Measurements from ENCODE around the gene WBP11.
A peak's percentile ranks its signal among the peaks of the same experiment; 100 is the strongest.

The WBP11 gene

DNA sequence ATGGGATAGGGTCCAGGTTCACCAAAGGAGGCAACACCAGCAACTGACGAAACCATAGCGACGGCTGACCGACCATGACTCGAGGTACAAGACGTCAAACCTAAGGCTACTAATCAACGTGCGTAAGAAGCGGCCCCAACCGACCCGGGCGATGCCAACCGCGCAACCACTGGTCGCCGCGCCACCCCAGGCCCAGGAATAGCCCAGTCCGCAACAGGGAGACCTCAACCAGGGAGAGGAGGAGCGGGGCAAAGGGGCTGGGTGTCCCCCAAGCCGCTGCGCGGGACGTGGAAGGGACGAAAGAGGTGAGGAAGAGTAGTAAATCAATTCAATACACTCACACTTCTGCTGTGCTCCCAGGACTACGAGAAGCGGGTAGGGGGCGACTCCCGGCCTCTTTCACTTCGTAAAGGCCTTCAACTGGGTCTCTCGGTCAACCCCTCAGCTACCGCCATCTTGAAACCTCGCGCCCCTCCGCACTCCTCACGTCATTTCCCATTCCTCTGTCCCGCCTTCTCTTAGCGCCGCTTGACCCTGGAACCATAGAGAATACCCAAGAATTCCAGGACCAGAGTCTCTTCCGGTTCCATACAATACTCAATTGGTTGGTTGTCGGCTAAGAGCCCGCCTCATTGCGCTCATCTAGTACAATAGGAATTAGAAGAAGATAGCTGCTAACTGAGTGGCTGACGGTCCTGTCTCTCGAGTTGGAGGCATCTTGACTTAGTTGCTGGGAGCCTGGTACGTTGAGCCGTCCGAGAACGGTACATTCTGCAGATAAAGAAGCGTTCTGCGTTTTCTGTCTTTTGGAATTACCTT lies at the start of gene WBP11, which contains the start of gene C12orf60:
Gene WBP11 (minus strand): TSS at position 468 of the 819 bp plus-strand sequence. CDS start 2,095 bp downstream, outside the sequence.
Gene C12orf60 (plus strand): TSS at position 660 of the 819 bp plus-strand sequence. CDS start 19,266 bp downstream, outside the sequence.
- DNase-seq (ENCODE audit: low read depth in 2 of 2): peak; percentile 80 to 82

GRCh38 chr12:14852880-14853279 lies 49.6 kb upstream of the WBP11 start:
- DNase-seq (ENCODE audit: low read depth in 2 of 2): no peak

DNA sequence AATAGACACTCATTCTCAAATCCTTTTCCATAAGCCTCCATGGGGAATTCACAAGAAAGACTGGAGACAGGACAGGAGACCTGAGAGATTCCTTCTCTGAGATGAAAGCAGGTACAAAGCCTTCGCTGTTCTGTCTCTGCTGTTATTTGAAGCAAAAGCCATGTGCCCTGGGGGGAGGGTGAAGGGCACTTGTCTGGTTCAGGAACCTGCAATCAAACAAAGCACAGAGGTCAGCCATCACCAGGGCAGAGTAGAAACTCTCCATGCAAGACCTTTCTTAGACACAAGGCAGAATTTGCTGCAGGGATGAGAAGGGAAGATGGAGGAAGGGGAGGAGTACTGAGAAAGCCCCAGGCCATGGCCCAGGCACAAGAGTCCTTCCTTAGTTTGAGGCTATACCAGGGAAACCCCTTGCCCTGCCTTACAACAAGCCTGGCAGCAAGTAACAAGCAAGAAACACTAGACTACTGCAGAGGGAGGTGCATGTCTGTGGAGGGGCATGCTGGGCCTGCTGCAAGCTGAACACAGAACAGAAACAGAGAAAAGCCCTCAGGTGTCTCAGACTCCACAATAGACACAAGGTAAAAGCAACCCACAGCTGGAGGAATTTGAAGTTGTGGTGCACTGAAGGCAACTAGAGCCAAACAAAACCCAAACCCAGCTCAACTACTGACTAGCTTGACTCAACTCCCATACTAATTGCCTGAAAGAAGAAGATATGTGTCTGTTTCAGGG lies 47.8 kb upstream of the WBP11 start:
- DNase-seq (ENCODE audit: low read depth in 2 of 2): no peak

GRCh38 chr12:14849661-14850060 lies 46.4 kb upstream of the WBP11 start:
- no peak for DNase-seq (ENCODE audit: low read depth in 2 of 2)

DNA sequence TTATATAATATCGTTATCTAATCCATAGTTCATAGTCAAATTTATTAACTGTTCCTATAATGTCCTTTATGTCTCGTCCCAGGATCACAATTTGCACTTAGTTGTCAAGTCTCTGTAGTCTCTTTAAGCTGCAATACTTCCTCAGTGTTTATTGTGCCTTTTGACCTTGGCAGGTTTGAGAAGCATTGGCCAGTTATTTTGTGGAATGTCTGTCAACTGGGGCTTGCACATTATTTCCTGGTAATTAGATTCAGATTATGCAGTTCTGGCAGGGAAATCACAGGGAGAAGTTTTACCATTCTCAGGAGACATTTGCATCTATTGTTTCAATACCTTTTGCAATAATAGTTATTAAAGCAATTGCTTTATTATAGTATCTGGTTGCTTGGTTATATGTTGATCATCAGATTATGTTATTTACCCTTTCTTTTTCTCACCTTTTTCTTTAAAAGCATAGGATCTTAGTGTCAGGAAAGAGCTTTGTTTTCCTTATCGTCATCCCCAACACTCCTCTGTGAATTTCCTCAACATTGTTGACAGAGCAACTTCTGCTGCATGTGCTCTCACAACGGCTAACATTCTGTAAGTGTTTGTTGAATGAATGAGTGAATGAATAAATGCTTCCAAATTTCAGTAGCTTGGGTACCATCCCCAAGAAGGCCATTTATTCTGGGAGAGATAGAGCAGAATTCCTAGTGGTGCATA lies 43.8 kb upstream of the WBP11 start:
- DNase-seq (ENCODE audit: low read depth in 2 of 2): no peak

- DNase-seq (ENCODE audit: low read depth in 2 of 2): no peak
These were observed 42.8 kb upstream of the WBP11 start for GRCh38 chr12:14846042-14846587.

- DNase-seq (ENCODE audit: low read depth in 2 of 2): peak in 1 of 2 experiments; percentile 12
These were observed 42.1 kb upstream of the WBP11 start for GRCh38 chr12:14845350-14845750.

- DNase-seq (ENCODE audit: low read depth in 2 of 2): no peak
These were observed 41.1 kb upstream of the WBP11 start for GRCh38 chr12:14844401-14844800.

DNA sequence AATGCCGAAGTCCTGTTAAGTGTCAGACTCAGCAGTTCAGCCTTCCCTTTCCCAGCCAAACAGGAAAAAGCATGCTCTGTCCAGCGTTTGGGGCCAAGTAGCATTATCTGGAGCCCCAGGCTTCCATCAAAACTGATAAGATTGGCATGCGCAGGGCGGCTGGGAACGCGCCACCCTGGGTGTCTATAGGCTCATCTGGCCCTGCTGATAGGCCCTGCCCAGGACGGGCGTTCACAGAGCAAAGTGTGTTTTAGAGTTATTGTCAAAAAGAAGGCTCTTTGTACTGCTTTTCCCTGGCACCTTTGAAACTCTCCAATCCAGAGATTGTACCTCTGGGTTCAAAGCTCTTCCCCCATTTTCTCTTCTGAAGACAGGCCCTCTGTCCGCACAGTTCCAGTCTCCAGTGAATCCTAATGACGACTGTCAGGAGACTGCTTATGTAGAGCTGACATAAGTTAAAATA lies 40.2 kb upstream of the WBP11 start, which contains the start of gene ART4:
Gene ART4 (minus strand): TSS at position 102 of the 463 bp plus-strand sequence. CDS start 413 bp downstream, outside the sequence.
- DNase-seq (ENCODE audit: low read depth in 2 of 2): no peak

DNA sequence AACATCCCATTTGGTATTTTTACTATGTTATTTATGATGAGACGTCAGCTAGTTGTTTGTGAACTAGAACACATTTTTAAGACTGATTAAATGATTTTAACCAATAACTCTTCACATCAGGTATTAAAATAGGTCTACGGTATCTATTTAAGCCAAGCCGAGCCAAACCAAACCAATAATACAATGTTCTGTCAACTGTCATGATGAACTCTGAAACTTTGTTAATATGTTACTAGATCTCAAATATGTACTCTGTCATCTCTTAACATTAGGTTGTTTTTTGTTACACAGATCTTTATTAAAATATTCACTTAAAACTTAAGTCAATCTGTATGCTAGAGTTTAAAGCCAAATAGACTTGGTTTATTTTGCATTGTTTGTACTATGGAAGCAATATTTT lies 39.0 kb upstream of the WBP11 start:
- DNase-seq (ENCODE audit: low read depth in 2 of 2): no peak

- DNase-seq (ENCODE audit: low read depth in 2 of 2): no peak
These were observed 38.5 kb upstream of the WBP11 start for GRCh38 chr12:14841761-14842160.

- DNase-seq (ENCODE audit: low read depth in 2 of 2): no peak
These were observed 37.3 kb upstream of the WBP11 start for GRCh38 chr12:14840616-14841015.

- no peak for DNase-seq (ENCODE audit: low read depth in 2 of 2)
These were observed 36.0 kb upstream of the WBP11 start for GRCh38 chr12:14839262-14839661.

DNA sequence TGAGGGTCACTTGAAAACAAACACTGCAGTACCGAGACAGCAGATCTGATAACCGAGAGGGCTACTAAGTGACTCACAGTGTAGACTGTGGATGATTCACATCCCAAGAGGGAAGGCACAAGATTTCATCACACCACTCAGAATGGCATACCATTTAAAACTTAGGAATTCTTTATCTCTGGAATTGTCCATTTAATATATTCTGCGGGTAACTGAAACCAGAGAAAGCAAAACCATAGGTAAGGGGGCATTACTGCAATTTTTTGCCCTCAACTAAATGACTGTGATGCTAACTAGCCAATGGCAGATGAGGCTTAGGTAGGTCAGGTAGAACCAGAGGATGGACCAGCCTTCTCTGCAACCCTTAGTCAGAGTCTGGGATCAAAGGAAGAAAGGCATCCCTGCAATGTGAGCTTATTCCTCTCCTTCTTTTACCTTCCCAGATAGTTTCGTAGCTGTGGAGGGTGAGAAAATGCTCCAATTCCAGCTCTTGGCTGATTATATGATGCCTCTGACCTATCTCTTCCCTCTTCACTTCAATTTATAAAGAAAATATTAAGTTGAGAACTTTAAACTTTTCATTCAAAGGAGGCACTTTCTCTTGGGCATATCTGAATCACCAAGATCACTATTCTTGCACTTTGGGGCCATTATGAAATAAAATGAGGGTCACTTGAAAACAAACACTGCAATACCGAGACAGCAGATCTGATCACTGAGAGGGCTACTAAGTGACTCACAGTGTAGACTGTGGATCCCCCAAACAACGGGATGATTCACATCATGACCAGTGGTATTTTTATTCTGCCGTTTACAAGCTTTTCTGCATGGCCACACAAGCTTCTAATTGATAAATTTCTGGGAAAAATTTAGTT lies 33.3 kb upstream of the WBP11 start:
- no peak for DNase-seq (ENCODE audit: low read depth in 2 of 2)

DNA sequence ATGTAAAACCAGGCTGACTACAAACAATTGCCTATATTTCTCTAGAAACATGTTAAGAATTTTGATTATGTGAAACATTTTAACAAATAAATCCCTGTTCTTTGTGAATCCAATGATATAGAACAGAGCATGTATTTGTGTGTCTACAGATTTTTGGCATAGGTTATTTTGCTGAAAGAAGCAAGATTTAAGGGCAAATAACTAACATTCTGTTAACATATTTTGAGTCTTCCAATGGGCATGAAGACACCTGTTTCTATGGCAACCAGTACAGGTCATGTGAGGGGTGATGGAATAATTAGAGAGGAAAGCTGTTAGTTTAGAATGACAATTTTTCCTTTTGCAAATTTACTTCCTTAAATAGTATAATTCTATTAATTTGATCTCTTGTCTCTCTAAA lies 31.2 kb upstream of the WBP11 start:
- no peak for DNase-seq (ENCODE audit: low read depth in 2 of 2)

- DNase-seq (ENCODE audit: low read depth in 2 of 2): no peak
These were observed 30.7 kb upstream of the WBP11 start for GRCh38 chr12:14833952-14834351.

- no peak for DNase-seq (ENCODE audit: low read depth in 2 of 2)
These were observed 30.1 kb upstream of the WBP11 start for GRCh38 chr12:14833336-14833735.

GRCh38 chr12:14828892-14829291 lies 25.6 kb upstream of the WBP11 start:
- no peak for DNase-seq (ENCODE audit: low read depth in 2 of 2)

DNA sequence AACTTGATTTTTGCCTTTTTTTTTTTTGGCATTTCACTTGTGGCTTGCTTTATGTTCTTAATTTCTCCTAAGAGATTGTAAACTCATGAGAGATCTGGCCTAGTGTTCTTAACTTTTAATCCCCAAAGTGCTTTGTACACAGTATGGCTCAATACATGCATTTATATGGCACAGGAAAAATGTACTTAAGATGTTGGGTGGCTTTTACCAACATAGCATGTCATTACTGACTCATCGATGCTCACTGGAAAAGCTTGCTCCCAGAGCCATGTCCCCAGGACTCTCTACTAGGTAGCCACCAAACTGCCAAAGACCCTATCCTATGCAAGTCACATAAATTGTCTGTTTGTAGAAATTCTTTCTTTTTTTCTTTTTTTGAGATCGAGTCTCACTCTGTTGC lies 23.8 kb upstream of the WBP11 start:
- DNase-seq (ENCODE audit: low read depth in 2 of 2): no peak

DNA sequence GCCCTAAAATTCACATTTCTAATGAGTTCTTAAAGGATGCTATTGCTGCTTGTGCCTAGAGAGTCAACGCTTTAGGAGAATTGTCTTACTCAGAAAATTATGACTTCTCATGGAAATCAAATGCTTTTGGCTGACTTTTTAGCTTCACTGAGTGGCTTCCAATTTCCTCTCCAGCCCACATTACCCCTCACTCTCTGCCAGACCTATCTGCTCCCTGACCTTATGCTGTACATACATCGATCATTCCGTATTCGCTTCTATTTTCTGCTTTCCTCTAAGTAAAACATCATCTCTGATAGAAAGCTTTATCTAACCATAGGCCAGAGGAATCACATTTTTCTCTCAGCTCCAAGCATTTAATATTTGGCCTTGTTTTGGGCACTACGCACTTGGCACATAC lies 23.2 kb upstream of the WBP11 start:
- no peak for DNase-seq (ENCODE audit: low read depth in 2 of 2)

- no peak for DNase-seq (ENCODE audit: low read depth in 2 of 2)
These were observed 22.0 kb upstream of the WBP11 start for GRCh38 chr12:14825256-14825655.
